ENCODE data around the gene SLC26A2. TPM values are rescaled to one million over a fixed set of nuclear protein-coding genes. Genes with fewer than 3 reads are reported as not detected.

The SLC26A2 gene
- total and polyA plus RNA-seq, 8 donors, result 1.1 to 7.4 (median 3.6) TPM

- H3K27me3 ChIP-seq, result no peaks in the 10 kb centered on the region
- no peak overlapping the region for H3K27ac ChIP-seq
- no peaks in the 10 kb centered on the region for H3K36me3 ChIP-seq
- TF ChIP-seq CTCF (IDR thresholded peaks at IDR 0.05), result no peak
- FAIRE-seq (no peak), DNase-seq (no peak), ATAC-seq (no peak)
- WGBS, 2 donors, result 69 to 81% methylated on average over 7 of the region's 7 CpGs
- intact Hi-C loops (cut with DNase I), result no loop called here
- no peaks in the 10 kb centered on the region for H3K4me1 ChIP-seq
- H3K9me3 ChIP-seq, result no peaks in the 10 kb centered on the region
- H3K4me3 ChIP-seq, result no peak overlapping the region
Measured at GRCh38 chr5:149915392-149916260, 44.9 kb upstream of the SLC26A2 start.

- Histone ChIP-seq H3K36me3 (no peaks in the 10 kb centered on the region), H3K27ac (no peak overlapping the region), H3K9me3 (no peaks in the 10 kb centered on the region), H3K27me3 (no peaks in the 10 kb centered on the region), H3K4me1 (no peaks in the 10 kb centered on the region), H3K4me3 (no peak overlapping the region)
- 84 to 85% methylated on average over 7 of the region's 7 CpGs for WGBS, 2 donors
- no peak for ATAC-seq
- FAIRE-seq, result no peak
- DNase-seq, result no peak
- intact Hi-C loops (cut with DNase I), result no loop called here
- TF ChIP-seq CTCF (IDR thresholded peaks at IDR 0.05), result no peak
Measured at GRCh38 chr5:149916334-149917072, 44.1 kb upstream of the SLC26A2 start.

GRCh38 chr5:149917073-149917676 lies 43.4 kb upstream of the SLC26A2 start:
- Histone ChIP-seq H3K4me3 (no peak overlapping the region), H3K4me1 (no peaks in the 10 kb centered on the region), H3K27ac (no peak overlapping the region), H3K27me3 (no peaks in the 10 kb centered on the region), H3K9me3 (no peaks in the 10 kb centered on the region), H3K36me3 (no peaks in the 10 kb centered on the region)
- no peak for FAIRE-seq
- ATAC-seq, result no peak
- 75 to 83% methylated on average over 6 of the region's 6 CpGs for WGBS, 2 donors
- intact Hi-C loops (cut with DNase I), result no loop called here
- TF ChIP-seq CTCF (IDR thresholded peaks at IDR 0.05), result no peak
- DNase-seq, result no peak

GRCh38 chr5:149921597-149921996 lies 39.0 kb upstream of the SLC26A2 start:
- Histone ChIP-seq H3K27me3 (no peaks in the 10 kb centered on the region), H3K9me3 (no peaks in the 10 kb centered on the region), H3K4me3 (no peak overlapping the region), H3K4me1 (no peaks in the 10 kb centered on the region), H3K27ac (no peak overlapping the region), H3K36me3 (no peaks in the 10 kb centered on the region)
- intact Hi-C loops (cut with DNase I), result no loop called here
- 88 to 92% methylated on average over 3 of the region's 3 CpGs for WGBS, 2 donors
- FAIRE-seq, result no peak
- no peak for ATAC-seq
- no peak for DNase-seq
- no peak for TF ChIP-seq CTCF (IDR thresholded peaks at IDR 0.05)
